Germinal center (tissue), 1 donor: ENCODE measurements around the gene GAK.
"Not testable (repeated sequence)": the region's sequence is repeated elsewhere in the genome, so short reads cannot be mapped to it uniquely, and the experiment has no call there.

ENCODE experiments used
- DNase-seq: peaks from one replicate; pipeline ENCODE4 v3.0.0; 2012; ENCODE audit warnings: mixed read lengths, low spot score

The GAK gene

DNA sequence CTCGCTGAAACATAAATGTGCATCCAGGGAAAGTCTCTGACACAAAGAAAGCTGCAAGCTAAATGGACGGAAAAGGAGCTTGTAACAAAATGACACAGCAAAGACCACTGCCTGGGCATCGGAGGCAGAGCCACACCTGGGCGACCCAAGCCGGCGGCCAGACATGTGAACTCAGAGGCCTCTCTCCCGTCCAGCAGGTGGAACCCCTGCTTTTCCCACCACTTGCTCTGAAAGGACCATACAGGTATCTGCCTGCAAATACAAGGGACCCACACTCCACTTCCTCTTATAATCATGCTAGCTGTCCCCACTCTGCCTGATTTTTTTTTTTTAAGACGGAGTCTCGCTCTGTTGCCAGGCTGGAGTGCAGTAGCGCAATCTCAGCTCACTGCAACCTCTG lies 118.2 kb downstream of the GAK start:
- no peak for DNase-seq

- DNase-seq = no peak
These were observed 123.1 kb downstream of the GAK start for GRCh38 chr4:808860-809570.

DNA sequence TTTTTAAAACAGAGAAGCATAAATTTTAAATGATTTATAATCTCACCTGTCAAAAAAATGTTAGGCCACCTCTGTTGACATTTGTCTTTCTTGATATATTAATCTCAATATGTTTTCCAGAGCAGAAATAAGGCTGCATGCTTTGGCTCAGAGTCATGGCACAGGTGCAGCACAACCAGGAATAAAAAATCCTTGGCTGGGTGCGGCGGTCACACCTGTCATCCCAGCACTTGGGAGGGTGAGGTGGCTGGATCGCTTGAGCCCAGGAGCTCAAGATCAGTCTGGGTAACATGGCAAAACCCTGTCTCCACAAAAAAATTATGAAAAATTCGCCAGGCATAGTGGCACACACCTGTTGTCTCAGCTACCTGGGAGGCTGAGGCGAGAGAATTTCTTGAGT lies 124.3 kb downstream of the GAK start:
- DNase-seq = no peak

GRCh38 chr4:806979-807378 lies 125.1 kb downstream of the GAK start:
- DNase-seq = not testable (repeated sequence)

DNA sequence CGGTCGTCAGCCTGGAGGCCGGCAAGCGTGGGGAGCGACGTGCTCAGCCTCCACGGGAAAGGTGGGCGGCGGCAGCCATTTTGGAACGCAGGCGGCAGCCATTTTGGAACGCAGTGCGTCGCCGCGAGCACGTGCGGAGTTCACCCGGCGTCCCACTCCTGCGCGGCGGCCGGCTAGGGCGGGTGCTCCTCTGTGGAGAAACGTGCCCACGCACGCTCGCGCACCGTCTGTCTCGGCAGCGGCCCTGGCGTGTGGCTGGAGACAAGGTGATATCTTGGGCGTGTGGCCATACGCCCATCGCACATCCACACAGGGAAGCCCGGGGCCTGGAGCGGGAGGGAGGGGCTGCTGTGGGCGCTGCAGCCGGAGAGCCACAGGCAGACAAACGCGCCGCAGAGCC lies 127.3 kb downstream of the GAK start:
- no peak for DNase-seq

DNA sequence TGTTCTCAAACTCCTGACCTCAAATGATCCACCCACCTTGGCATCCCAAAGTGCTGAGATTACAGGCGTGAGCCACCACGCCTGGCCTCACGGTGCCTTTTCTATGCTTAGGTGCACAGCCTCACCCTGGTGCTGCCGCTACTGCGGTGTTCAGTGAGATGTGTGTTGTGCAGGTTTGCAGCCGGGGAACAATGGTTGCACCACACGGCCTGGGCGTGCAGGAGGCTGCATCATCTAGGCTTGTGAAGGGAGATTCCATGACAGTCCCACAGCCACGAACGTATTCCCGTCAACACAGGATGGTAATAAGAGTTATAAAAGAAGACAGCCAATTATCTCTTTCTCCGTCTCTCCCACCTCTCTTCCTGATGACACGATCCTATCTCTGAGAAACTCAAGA lies 128.2 kb downstream of the GAK start:
- DNase-seq = no peak

DNA sequence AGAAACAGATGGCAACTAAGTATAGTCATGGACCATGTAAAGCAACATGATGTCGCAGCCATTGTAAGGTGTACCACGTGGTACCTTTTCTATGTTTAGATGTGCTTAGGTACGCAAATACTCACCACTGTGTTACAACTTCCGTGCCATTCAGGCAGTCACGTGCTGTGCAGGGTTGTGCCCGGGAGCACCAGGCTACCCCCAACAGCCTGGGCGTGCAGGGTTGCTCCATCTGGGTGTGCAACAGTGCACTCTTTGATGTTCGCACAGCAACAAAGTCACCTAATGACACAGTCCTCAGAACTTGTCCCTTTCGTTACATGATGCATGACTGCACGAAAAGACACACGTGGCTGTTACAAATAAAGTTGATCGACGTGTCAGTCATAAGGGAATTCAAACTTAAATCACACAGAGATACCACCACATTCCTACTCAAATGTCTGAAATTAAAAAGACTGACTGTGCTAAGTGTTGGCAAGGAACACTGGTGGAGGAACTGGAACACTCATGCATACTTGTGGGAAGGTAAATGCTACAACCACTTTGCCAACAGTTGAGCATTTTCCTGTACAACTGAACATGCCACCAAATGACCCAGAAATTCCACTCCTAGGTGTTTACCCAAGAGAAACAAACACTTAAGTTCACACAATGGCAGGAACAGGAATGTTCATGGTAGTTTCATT lies 130.5 kb downstream of the GAK start:
- DNase-seq = no peak
